ENCODE results near the gene BEST1.

BEST1 gene

GRCh38 chr11:61950035-61950547 lies at the start of gene BEST1:
BEST1 (plus strand) TSS chr11:61950351; CDS start chr11:61951807, 1,456 bp downstream.
- no peak for DNase-seq

- no peak for DNase-seq
Observed at GRCh38 chr11:61901397-61901796, 48.8 kb upstream of the BEST1 start.

GRCh38 chr11:61902313-61902712 lies 47.8 kb upstream of the BEST1 start:
- no peak for DNase-seq

GRCh38 chr11:61903845-61904244 lies 46.3 kb upstream of the BEST1 start:
- DNase-seq, result no peak

- no peak for DNase-seq
Observed at GRCh38 chr11:61904539-61905048, 45.6 kb upstream of the BEST1 start.

- DNase-seq, result no peak
Observed at GRCh38 chr11:61905067-61905696, 45.0 kb upstream of the BEST1 start.

- DNase-seq, result no peak
Observed at GRCh38 chr11:61905801-61906521, 44.2 kb upstream of the BEST1 start.

GRCh38 chr11:61906522-61906909 lies 43.6 kb upstream of the BEST1 start:
- no peak for DNase-seq

GRCh38 chr11:61907282-61907681 lies 42.9 kb upstream of the BEST1 start:
- DNase-seq, result no peak

- DNase-seq, result no peak
Observed at GRCh38 chr11:61907871-61908729, 42.1 kb upstream of the BEST1 start.

- DNase-seq, result no peak
Observed at GRCh38 chr11:61908730-61909316, 41.3 kb upstream of the BEST1 start.

- no peak for DNase-seq
Observed at GRCh38 chr11:61910187-61911127, 39.7 kb upstream of the BEST1 start.

GRCh38 chr11:61911128-61911700 lies 38.9 kb upstream of the BEST1 start:
- DNase-seq, result no peak

GRCh38 chr11:61911701-61912529 lies 38.2 kb upstream of the BEST1 start:
- DNase-seq, result no peak

GRCh38 chr11:61912530-61912898 lies 37.6 kb upstream of the BEST1 start:
- no peak for DNase-seq

GRCh38 chr11:61912991-61913698 lies 37.0 kb upstream of the BEST1 start:
- no peak for DNase-seq

- no peak for DNase-seq
Observed at GRCh38 chr11:61913699-61914395, 36.3 kb upstream of the BEST1 start.

- no peak for DNase-seq
Observed at GRCh38 chr11:61914471-61915171, 35.5 kb upstream of the BEST1 start.

Data from activated naive CD4-positive, alpha-beta T cell treated with Interleukin-2 at 50 U/mL for 16 hours (primary cell).